HG03103 (cell line): ENCODE results near the gene HOMER3.
"Not testable (repeated sequence)": the region's sequence is repeated elsewhere in the genome, so short reads cannot be mapped to it uniquely, and the experiment has no call there.

Experiments
- ATAC-seq: cut with Tn5 transposase; IDR thresholded peaks from one replicate; pipeline ENCODE4 v1.9.1; 2021; ENCODE audit warnings: low read depth; ENCODE audit not compliant: unreplicated experiment

Gene HOMER3

DNA sequence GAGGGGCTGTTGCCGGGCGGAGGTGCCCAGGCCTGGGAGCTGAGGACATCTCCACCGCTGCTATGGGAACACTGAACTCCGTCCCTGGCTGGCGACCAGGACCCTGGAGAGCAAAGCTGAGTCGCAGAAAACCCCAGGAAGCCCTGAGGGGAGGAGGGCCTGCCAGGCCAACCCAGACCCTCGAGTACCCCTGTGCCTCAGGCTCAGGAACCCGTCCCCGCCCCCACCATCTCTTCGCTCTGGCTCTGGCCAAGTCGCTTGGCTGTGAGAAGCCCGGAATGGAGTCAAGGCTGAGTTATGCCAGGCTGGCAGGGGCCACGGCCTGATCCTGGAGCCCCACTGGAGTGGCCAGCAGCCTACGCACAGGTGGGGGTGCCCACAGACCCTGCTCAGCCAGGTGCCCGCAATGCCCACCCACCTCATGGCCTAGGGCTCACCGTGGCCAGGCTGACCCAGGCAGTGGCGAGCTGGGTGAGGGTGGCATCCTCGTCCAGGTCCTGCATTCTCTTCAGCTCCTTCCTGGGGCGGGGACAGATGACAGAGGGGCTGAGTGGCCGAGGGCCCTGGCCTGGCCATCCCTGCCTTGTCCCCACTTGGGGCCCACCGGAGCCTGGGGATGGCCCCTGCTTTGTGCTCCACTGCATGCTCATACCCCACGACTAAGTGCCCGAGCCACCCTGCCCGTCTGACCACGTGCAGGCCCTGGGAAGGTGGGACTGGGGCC lies 36.5 kb downstream of the HOMER3 start:
- no peak for ATAC-seq

DNA sequence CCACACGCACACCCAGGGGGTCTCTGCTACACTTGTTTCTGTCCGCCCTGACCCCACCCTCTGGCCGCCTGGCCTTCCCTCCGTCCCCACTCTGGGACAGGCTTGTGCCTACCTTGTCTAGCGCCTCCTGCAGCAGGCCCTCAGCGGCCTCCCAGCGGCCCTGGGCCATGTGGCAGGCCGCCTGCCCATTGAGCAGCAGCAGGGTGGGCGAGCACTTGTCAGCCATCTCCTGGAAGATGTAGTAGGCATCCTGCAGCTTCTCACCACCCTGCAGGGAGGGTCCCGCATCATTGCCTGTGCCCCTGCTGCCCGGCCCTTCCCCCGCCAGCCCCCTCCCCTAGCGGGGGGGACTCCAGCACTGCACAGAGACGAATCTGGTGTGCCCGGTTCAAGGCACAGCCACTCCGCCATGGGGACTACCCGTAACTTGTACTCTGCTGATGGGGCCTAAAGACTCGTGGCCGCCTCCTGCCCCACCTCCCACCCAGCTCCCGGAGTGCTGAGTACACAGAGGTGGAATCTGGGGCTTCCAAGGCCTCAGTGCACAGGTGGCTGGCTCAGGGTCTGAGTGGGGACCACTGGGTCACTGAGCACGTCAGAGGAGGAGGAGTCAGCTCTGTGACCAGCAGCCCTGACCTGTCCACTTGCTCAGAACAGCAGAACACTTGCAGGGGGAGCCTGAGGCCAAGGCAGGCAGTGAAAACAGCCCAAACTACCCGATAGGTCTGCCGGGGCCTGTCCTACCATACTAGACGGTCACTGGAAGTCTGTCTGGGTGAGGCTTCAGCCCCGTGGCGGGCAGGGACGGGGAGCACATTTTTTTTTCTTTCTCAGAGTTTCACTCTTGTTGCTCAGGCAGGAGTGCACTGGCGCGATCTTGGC lies 37.6 kb downstream of the HOMER3 start:
- no peak for ATAC-seq

DNA sequence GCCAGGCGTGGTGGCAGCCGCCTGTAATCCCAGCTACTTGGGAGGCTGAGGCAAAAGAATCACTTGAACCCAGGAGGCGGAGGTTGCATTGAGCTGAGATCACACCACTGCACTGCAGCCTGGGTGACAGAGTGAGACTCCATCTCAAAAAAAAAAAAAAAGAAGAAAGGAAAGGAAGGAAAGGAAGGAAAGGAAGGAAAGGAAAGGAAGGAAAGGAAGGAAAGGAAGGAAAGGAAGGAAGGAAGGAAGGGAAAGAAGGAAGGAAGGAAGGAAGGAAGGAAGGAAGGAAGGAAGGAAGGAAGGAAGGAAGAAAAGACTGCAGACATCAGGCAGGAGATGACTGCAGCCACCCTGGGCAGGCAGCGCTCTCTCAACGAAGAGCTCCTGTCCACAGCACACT lies 38.5 kb downstream of the HOMER3 start:
- not testable (repeated sequence) for ATAC-seq

GRCh38 chr19:18901491-18901890 lies 39.5 kb downstream of the HOMER3 start:
- no peak for ATAC-seq

DNA sequence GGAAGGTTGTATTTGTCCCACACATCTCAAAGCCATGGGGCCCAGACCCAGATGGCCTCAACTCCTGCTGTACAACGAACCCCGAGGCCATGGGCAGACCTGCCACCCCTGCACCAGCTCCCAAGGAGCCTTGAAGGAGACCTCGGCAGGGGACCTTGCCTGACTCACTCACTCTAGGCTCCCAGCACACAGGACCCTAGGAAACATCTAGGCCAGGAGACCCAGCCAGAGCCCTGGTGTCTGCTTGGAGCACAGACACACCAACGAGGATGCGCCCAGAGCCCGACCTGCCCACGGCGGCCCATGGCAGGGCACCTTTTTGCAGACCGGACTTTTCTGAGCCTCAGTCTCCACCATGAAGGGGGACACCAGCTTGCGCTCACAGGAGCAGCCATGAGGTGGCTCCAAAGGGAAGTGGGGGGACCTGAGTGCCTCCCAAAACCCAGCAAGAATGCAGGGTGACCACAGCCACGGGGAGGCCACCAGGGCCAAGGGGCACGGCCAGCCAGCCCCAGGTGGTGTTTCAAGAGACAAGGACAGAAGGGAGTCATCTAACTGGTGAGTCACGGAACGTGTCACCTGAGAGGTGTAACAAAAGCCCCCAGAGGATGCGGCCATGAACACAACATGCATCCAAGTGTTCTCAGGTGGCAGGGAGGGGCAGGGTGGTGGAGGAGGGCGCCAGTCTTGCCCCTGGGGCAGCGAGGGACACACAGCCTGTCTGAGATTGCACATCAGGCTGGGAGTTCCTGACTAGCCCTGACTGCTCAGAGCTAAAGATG lies 40.1 kb downstream of the HOMER3 start:
- ATAC-seq: no peak

- no peak for ATAC-seq
Observed at GRCh38 chr19:18899624-18900560, 41.1 kb downstream of the HOMER3 start.

GRCh38 chr19:18898607-18899408 lies 42.2 kb downstream of the HOMER3 start:
- ATAC-seq: no peak

- ATAC-seq: no peak
Observed at GRCh38 chr19:18898081-18898606, 42.9 kb downstream of the HOMER3 start.

DNA sequence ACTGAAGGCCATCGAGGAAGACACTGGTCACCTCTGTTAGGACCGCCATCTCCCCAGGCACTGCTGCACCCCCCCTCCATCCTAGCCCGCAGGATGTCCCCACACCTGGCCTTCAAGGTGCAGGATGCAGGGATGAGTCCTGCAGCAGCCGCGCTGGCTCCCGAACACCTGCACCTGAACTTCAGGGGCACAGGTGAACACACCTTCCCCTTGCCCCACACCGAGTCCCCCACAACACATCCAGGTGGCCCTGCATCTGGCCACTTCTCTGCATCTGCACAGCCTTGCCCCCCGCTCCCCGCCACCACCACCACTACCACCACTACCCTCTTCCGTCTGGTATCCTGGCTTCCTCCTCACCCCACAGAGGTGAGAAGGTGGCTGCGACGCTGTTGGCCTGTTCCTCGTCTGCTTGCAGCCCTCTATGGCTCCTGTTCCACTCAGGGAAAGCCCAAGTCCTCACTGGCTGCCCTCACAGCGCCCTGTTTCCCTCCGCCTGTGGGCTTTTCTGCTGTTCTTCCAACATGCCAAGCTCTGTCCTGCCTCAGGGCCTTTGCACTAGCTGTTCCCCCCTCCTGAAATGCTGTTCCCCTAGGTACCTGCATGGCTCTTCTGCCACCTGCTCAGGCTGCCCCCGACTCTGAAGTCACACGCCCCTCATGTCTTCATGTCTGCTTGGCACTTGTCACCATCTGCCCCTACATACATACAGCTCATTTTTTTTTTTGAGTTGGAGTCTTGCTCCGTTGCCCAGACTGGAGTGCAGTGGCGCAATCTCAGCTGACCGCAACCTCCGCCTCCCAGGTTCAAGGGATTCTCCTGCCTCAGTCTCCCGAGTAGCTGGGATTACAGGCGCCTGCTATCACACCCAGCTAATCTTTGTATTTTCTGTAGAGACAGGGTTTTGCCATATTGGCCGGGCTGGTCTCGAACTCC lies 43.7 kb downstream of the HOMER3 start:
- ATAC-seq: no peak

DNA sequence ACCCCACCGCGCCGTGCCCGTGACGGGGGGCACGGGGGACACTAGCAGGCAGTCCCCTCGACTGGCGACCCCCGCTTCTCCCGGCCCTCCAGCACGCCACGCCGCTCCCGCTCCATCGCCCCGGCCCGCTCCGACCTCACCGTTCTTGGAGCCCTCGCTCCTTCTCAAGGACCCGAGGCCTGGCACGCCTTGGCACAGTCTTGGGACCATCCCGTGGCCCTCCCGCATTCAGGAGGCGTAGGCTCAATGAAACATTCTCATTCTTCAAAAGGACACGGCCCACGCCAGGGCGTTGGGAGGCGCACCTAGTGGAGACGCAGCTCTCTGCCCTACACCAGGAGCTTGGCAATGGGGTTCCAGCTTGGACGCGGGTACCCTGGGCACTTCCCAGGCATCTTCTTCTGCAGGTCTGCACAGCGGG lies 44.6 kb downstream of the HOMER3 start:
- no peak for ATAC-seq

GRCh38 chr19:18895824-18896341 lies 45.1 kb downstream of the HOMER3 start, which contains the start of gene CERS1:
TSS of gene CERS1 (minus strand) at chr19:18896158. CDS start at chr19:18896072, 86 bp downstream.
- ATAC-seq: no peak

DNA sequence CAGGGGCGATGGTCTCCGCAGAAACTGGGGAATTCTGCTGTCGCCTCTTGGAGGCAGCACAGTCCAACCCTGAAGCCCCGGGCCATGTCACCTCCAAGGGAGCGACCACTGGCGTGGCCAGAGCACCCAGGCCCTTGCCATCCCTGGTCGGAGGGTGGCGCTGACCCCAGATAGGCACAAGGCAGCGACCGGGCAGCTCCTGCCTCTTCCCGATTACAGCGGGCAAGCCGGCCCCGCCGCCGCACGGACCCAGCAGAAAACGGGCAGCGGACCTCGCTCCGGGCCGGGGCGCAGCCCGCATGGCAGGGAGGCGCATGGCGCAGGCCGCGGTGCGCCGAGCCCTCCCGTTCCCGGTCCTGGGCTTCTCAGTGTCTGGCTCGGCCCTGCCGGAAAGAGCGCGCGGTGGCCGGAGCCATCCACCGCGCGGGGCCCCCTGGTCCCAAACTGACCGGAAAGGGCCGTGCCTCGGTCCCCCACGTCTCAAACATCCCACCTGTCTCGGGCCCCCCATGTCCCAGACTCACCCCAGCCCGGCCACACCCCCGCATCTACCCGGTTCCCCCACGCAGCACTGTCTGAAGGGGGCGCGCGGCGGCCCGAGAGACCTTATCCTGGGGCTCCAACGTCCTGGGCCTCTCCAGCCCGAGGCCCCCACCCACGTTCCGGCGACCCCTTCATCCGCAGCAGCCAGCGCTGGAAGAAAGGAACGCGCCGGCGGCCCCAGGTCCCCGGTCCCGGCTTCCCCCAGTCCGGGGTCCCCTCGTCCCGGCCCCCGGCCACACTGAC lies 45.8 kb downstream of the HOMER3 start:
- ATAC-seq: no peak

DNA sequence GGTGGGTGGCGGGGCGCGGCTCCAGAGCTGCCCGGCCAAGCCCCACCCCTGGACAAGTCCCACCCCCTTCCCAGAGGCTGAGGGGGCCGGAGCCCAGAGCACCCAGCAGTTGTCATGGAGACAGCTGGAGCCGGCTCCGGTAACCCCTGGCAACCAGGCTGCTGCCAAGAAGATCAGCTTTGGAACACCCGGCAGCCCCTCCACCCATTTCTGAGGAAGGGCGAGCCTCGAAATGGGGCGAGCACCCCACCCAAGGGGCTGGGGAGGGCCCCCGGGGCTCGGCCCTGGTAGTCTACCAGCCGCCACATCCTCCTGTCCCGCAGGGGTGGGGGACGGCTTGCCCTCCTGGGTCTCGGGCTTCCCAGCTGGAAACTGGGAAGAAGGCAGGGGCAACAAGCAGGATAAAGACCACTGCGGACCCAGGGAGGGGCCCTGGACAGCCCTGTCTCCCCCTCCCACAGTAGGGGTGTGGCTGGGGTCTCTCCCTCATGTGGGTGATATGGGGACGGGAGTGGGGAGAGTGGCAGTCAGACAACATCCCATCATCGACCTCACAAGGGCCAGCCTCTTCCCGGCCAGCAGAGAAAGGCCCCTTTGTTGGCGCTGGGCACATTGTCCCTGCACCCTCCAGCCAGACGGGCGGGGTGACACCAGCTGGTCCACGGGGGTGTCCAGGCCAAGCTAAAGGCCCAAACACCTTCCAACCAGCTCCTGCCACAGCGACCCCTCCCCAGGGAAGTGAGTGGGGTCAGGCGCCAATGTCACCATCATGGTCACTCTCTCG lies 46.6 kb downstream of the HOMER3 start:
- no peak for ATAC-seq

GRCh38 chr19:18893587-18894253 lies 47.3 kb downstream of the HOMER3 start:
- no peak for ATAC-seq

GRCh38 chr19:18889949-18890745 lies 50.9 kb downstream of the HOMER3 start:
- ATAC-seq: no peak
